C4-2B (cell line): ENCODE results near the gene SLAMF9.

ENCODE experiments used
- ZFX ChIP-seq: fragments of 450-650 bp; IDR thresholded peaks from 2 replicates; pipeline ENCODE4 v1.6.1; 2017
- TF ChIP-seq, protein P1 (sequence below): fragments of 450-650 bp; conservative IDR thresholded peaks from 2 replicates; pipeline ENCODE4 v1.5.1; 2017; ENCODE audit warnings: mild to moderate bottlenecking

DNA sequence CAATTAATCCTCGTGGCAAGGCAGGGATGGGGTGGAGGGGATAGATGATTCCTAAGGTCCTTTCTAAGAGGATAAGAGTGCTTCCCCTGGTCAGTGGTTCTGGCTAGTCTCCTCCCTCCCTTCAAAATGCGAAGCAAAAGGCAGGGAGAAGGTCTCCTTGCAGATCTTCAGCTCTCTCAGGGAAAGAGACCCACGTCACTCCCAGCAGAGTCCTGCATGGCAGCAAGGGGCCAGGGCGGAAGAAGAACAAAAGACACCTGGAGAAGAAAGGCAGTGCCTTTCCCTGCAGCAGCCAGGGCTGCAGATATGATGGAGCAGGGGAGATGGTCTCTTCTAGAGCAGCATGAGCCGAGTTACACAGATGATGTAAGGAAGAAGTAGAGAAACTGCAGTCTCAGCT lies 29.6 kb upstream of the SLAMF9 start:
- TF ChIP-seq, protein P1, sequence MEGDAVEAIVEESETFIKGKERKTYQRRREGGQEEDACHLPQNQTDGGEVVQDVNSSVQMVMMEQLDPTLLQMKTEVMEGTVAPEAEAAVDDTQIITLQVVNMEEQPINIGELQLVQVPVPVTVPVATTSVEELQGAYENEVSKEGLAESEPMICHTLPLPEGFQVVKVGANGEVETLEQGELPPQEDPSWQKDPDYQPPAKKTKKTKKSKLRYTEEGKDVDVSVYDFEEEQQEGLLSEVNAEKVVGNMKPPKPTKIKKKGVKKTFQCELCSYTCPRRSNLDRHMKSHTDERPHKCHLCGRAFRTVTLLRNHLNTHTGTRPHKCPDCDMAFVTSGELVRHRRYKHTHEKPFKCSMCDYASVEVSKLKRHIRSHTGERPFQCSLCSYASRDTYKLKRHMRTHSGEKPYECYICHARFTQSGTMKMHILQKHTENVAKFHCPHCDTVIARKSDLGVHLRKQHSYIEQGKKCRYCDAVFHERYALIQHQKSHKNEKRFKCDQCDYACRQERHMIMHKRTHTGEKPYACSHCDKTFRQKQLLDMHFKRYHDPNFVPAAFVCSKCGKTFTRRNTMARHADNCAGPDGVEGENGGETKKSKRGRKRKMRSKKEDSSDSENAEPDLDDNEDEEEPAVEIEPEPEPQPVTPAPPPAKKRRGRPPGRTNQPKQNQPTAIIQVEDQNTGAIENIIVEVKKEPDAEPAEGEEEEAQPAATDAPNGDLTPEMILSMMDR, result no peak
- no peak for TF ChIP-seq ZFX
